Mesendoderm (in vitro differentiated cells): ENCODE data around the gene CYB5A.

Experiments
- DNase-seq: peaks from one replicate; pipeline ENCODE4 v3.0.0; 2013
- H2AK5ac ChIP-seq: 2 replicates; pipeline ENCODE4 v1.6.1; 2013; ENCODE audit warnings: low read length, inconsistent platforms
- H2BK120ac ChIP-seq: 2 replicates; pipeline ENCODE4 v1.6.1; 2013; ENCODE audit warnings: low read depth, mild to moderate bottlenecking, low read length, moderate library complexity, mixed read lengths
- H2BK15ac ChIP-seq: replicated peaks from 2 replicates; pipeline ENCODE4 v1.6.1; 2013; ENCODE audit warnings: low read depth, mild to moderate bottlenecking, moderate library complexity
- H2BK5ac ChIP-seq: 2 replicates; pipeline ENCODE4 v1.6.1; 2013; ENCODE audit warnings: low read length, inconsistent platforms
- H3K18ac ChIP-seq: 2 replicates; pipeline ENCODE4 v1.6.1; 2013; ENCODE audit warnings: mild to moderate bottlenecking, low read length, mixed read lengths
- H3K23ac ChIP-seq: one replicate; pipeline ENCODE4 v1.6.1; 2013; ENCODE audit warnings: low read length
- H3K27ac ChIP-seq: 2 replicates; pipeline ENCODE4 v1.5.1; 2013; ENCODE audit warnings: low read depth, mild to moderate bottlenecking, inconsistent platforms, low read length, moderate library complexity
- H3K27me3 ChIP-seq: 2 replicates; pipeline ENCODE4 v1.6.1; 2013; ENCODE audit warnings: low read length, control low read depth, mild to moderate bottlenecking, inconsistent platforms; ENCODE audit not compliant: insufficient read depth, poor library complexity
- H3K36me3 ChIP-seq: 2 replicates; pipeline ENCODE4 v1.6.1; 2013; ENCODE audit warnings: low read length, inconsistent platforms; ENCODE audit not compliant: control insufficient read depth, insufficient read depth
- H3K4ac ChIP-seq: one replicate; pipeline ENCODE4 v1.6.1; 2013; ENCODE audit warnings: low read depth, mild to moderate bottlenecking, low read length, moderate library complexity
- H3K4me1 ChIP-seq: 2 replicates; pipeline ENCODE4 v1.6.1; 2013; ENCODE audit warnings: low read depth, low read length, inconsistent platforms; ENCODE audit not compliant: control insufficient read depth
- H3K4me2 ChIP-seq: 2 replicates; pipeline ENCODE4 v1.6.1; 2013; ENCODE audit warnings: low read length
- H3K4me3 ChIP-seq: 2 replicates; pipeline ENCODE4 v1.5.1; 2013; ENCODE audit warnings: mild to moderate bottlenecking, low read length
- H3K56ac ChIP-seq: one replicate; pipeline ENCODE4 v1.6.1; 2013; ENCODE audit warnings: low read length
- H3K79me1 ChIP-seq: 2 replicates; pipeline ENCODE4 v1.6.1; 2013; ENCODE audit warnings: low read length, inconsistent platforms
- H3K79me2 ChIP-seq: 2 replicates; pipeline ENCODE4 v1.6.1; 2013; ENCODE audit warnings: mild to moderate bottlenecking, low read length; ENCODE audit not compliant: control insufficient read depth, insufficient read depth
- H3K9ac ChIP-seq: 2 replicates; pipeline ENCODE4 v1.6.1; 2013; ENCODE audit warnings: low read length, inconsistent platforms
- H4K5ac ChIP-seq: one replicate; pipeline ENCODE4 v1.6.1; 2013; ENCODE audit warnings: low read length
- H4K8ac ChIP-seq: one replicate; pipeline ENCODE4 v1.6.1; 2013; ENCODE audit warnings: low read depth, mild to moderate bottlenecking, control low read depth, low read length, moderate library complexity
- WGBS: extraction: QIAGEN DNeasy Blood & Tissue Kit; methylation state at CpG from one replicate; pipeline ENCODE4 v1.1.7; 2013; ENCODE audit warnings: low lambda C conversion rate, missing lambda C conversion rate; ENCODE audit not compliant: insufficient coverage; ENCODE audit errors: extremely low coverage; 5-methylcytosine and 5-hydroxymethylcytosine counted together

The CYB5A gene

GRCh38 chr18:74292541-74292858 lies 737 bp upstream of the CYB5A start:
- Histone ChIP-seq H3K4me1 (no peaks in the 10 kb centered on the region), H3K4ac (no peak overlapping the region), H3K23ac (no peak overlapping the region), H3K4me2 (peak overlapping the region; percentile 39), H2BK120ac (no peak overlapping the region), H4K8ac (peak overlapping the region; percentile 16), H3K79me1 (no peaks in the 10 kb centered on the region), H3K79me2 (no peaks in the 10 kb centered on the region), H3K4me3 (peak overlapping the region; percentile 66), H2AK5ac (no peak overlapping the region), H3K36me3 (no peaks in the 10 kb centered on the region), H3K9ac (peak overlapping the region; percentile 71), H2BK5ac (no peak overlapping the region), H3K18ac (no peak overlapping the region), H3K27ac (no peak overlapping the region), H4K5ac (no peak overlapping the region), H3K27me3 (no peaks in the 10 kb centered on the region), H2BK15ac (no peak overlapping the region), H3K56ac (peak overlapping the region; percentile 82)
- WGBS: no CpG with 5 or more reads among the region's 4 CpGs
- DNase-seq: no peak

- Histone ChIP-seq H2BK15ac (no peak overlapping the region), H3K18ac (no peak overlapping the region), H3K4me1 (no peaks in the 10 kb centered on the region), H3K4ac (no peak overlapping the region), H3K4me2 (peak overlapping the region; percentile 69), H3K79me2 (peaks cover 3% of the 10 kb centered on the region), H3K79me1 (no peaks in the 10 kb centered on the region), H3K27me3 (no peaks in the 10 kb centered on the region), H3K56ac (peak overlapping the region; percentile 68), H3K9ac (peak overlapping the region; percentile 46), H3K27ac (no peak overlapping the region), H3K36me3 (no peaks in the 10 kb centered on the region), H2AK5ac (no peak overlapping the region), H3K4me3 (peak overlapping the region; percentile 81), H4K5ac (no peak overlapping the region), H4K8ac (no peak overlapping the region), H2BK120ac (no peak overlapping the region), H2BK5ac (no peak overlapping the region), H3K23ac (no peak overlapping the region)
- DNase-seq: no peak
- WGBS: no CpG with 5 or more reads among the region's 30 CpGs
Measured at GRCh38 chr18:74291472-74291770, 342 bp downstream of the CYB5A start.

- no peak overlapping the region for H2BK120ac ChIP-seq
- H3K79me2 ChIP-seq: peaks cover 4% of the 10 kb centered on the region
- no peaks in the 10 kb centered on the region for H3K27me3 ChIP-seq
- H3K36me3 ChIP-seq: no peaks in the 10 kb centered on the region
- H4K5ac ChIP-seq: no peak overlapping the region
- no peak overlapping the region for H3K18ac ChIP-seq
- H4K8ac ChIP-seq: no peak overlapping the region
- WGBS: no CpG with 5 or more reads among the region's 57 CpGs
- no peak overlapping the region for H3K4ac ChIP-seq
- H3K4me3 ChIP-seq: peak overlapping the region; percentile 81
- no peak overlapping the region for H2BK5ac ChIP-seq
- H3K79me1 ChIP-seq: no peaks in the 10 kb centered on the region
- no peak overlapping the region for H2BK15ac ChIP-seq
- no peak overlapping the region for H3K27ac ChIP-seq
- peak overlapping the region; percentile 68 for H3K56ac ChIP-seq
- H3K4me1 ChIP-seq: no peaks in the 10 kb centered on the region
- DNase-seq: peak; percentile 60
- H3K9ac ChIP-seq: peak overlapping the region; percentile 57
- no peak overlapping the region for H3K23ac ChIP-seq
- H3K4me2 ChIP-seq: peak overlapping the region; percentile 69
- H2AK5ac ChIP-seq: no peak overlapping the region
Measured at GRCh38 chr18:74290794-74291471, 830 bp downstream of the CYB5A start.

- Histone ChIP-seq H3K79me2 (peaks cover 5% of the 10 kb centered on the region), H3K79me1 (no peaks in the 10 kb centered on the region), H3K4ac (no peak overlapping the region), H2AK5ac (no peak overlapping the region), H2BK15ac (no peak overlapping the region), H3K9ac (no peak overlapping the region), H3K23ac (no peak overlapping the region), H3K18ac (no peak overlapping the region), H2BK120ac (no peak overlapping the region), H3K4me1 (no peaks in the 10 kb centered on the region), H4K8ac (no peak overlapping the region), H3K27ac (no peak overlapping the region), H3K4me3 (no peak overlapping the region), H3K36me3 (no peaks in the 10 kb centered on the region), H4K5ac (no peak overlapping the region), H2BK5ac (no peak overlapping the region), H3K4me2 (no peak overlapping the region), H3K56ac (no peak overlapping the region), H3K27me3 (no peaks in the 10 kb centered on the region)
- no peak for DNase-seq
- WGBS: no CpG with 5 or more reads among the region's 7 CpGs
Measured at GRCh38 chr18:74290021-74290420, 1.7 kb downstream of the CYB5A start.

- peaks cover 5% of the 10 kb centered on the region for H3K79me2 ChIP-seq
- H2BK120ac ChIP-seq: no peak overlapping the region
- H4K5ac ChIP-seq: no peak overlapping the region
- no peak overlapping the region for H2BK5ac ChIP-seq
- no peak overlapping the region for H4K8ac ChIP-seq
- WGBS: no CpG with 5 or more reads among the region's 3 CpGs
- H3K36me3 ChIP-seq: no peaks in the 10 kb centered on the region
- H3K4me2 ChIP-seq: no peak overlapping the region
- H3K4me3 ChIP-seq: no peak overlapping the region
- H3K18ac ChIP-seq: no peak overlapping the region
- H3K4ac ChIP-seq: no peak overlapping the region
- no peaks in the 10 kb centered on the region for H3K79me1 ChIP-seq
- H3K27ac ChIP-seq: no peak overlapping the region
- no peak overlapping the region for H2AK5ac ChIP-seq
- no peak for DNase-seq
- H3K56ac ChIP-seq: no peak overlapping the region
- no peak overlapping the region for H3K23ac ChIP-seq
- no peak overlapping the region for H3K9ac ChIP-seq
- no peaks in the 10 kb centered on the region for H3K27me3 ChIP-seq
- H2BK15ac ChIP-seq: no peak overlapping the region
- no peaks in the 10 kb centered on the region for H3K4me1 ChIP-seq
Measured at GRCh38 chr18:74289137-74289536, 2.6 kb downstream of the CYB5A start.

- no peaks in the 10 kb centered on the region for H3K36me3 ChIP-seq
- no peak overlapping the region for H3K4me2 ChIP-seq
- no peaks in the 10 kb centered on the region for H3K79me1 ChIP-seq
- no peak overlapping the region for H2BK5ac ChIP-seq
- DNase-seq: peak; percentile 22
- no peak overlapping the region for H2BK120ac ChIP-seq
- peaks cover 5% of the 10 kb centered on the region for H3K79me2 ChIP-seq
- no peak overlapping the region for H3K18ac ChIP-seq
- WGBS: no CpG with 5 or more reads among the region's 9 CpGs
- no peak overlapping the region for H3K4me3 ChIP-seq
- no peaks in the 10 kb centered on the region for H3K27me3 ChIP-seq
- no peaks in the 10 kb centered on the region for H3K4me1 ChIP-seq
- no peak overlapping the region for H3K9ac ChIP-seq
- H3K27ac ChIP-seq: no peak overlapping the region
- no peak overlapping the region for H2BK15ac ChIP-seq
- no peak overlapping the region for H3K23ac ChIP-seq
- H4K5ac ChIP-seq: no peak overlapping the region
- no peak overlapping the region for H2AK5ac ChIP-seq
- H3K56ac ChIP-seq: no peak overlapping the region
- H3K4ac ChIP-seq: no peak overlapping the region
- H4K8ac ChIP-seq: no peak overlapping the region
Measured at GRCh38 chr18:74288730-74289129, 3.0 kb downstream of the CYB5A start.
